ENCODE measurements around the gene PDZK1. TPM values are rescaled to one million over a fixed set of nuclear protein-coding genes. Genes with fewer than 3 reads are reported as not detected.
A peak's percentile ranks its signal among the peaks of the same experiment; 100 is the strongest.

Gene PDZK1
- total and polyA plus RNA-seq, 12 donors: 1.8 to 7.5 (median 3.4) TPM

DNA sequence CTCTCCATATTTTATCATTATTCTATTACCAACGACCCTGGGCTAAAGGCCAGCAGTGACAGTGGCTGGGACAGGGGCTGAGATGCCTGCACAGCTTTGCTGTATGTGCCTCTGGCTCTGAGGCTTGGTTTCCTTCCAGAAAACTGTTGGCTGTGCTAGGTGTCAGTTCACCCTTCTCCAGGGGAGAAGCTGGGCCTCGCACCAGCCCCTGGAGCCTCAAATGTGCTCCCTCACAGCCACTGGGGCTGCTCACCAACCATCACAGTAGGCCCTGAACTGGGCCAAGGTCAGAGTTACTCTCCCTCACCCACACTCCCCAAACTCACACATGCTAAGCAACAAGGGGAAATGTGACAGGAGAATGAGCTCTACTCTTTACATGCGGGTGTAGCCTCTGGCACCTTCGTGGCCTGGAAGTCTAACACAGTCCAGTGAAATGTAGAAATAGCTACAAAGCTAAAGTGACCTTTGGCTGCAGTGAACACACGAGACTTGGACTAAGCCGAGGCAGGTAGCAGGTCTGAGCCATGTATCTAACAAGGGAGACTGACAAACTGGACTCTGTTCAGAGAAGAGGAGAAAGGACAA is 7.5 kb upstream of the PDZK1 start:
- DNase-seq: peak; percentile 79 to 94 (median 91)
- Histone ChIP-seq H3K27me3 (no peaks in the 10 kb centered on the region), H3K4me1 (replicated peaks in 1 of 2) (peaks cover 6 to 16% of the 10 kb centered on the region in 2 donors), H3K27ac (peak overlapping the region in 4 of 5 donors; percentile 52 to 84 (median 70)), H3K9me3 (replicated peaks in 1 of 3) (no peaks in the 10 kb centered on the region), H3K36me3 (replicated peaks in 1 of 2) (no peaks in the 10 kb centered on the region), H3K4me3 (no peak overlapping the region)
- intact Hi-C loops (cut with DNase I): no loop called here
- 38 to 53% (median 40%) methylated on average over 5 to 6 of the region's 6 CpGs for WGBS, 4 donors
- TF ChIP-seq, protein P1, sequence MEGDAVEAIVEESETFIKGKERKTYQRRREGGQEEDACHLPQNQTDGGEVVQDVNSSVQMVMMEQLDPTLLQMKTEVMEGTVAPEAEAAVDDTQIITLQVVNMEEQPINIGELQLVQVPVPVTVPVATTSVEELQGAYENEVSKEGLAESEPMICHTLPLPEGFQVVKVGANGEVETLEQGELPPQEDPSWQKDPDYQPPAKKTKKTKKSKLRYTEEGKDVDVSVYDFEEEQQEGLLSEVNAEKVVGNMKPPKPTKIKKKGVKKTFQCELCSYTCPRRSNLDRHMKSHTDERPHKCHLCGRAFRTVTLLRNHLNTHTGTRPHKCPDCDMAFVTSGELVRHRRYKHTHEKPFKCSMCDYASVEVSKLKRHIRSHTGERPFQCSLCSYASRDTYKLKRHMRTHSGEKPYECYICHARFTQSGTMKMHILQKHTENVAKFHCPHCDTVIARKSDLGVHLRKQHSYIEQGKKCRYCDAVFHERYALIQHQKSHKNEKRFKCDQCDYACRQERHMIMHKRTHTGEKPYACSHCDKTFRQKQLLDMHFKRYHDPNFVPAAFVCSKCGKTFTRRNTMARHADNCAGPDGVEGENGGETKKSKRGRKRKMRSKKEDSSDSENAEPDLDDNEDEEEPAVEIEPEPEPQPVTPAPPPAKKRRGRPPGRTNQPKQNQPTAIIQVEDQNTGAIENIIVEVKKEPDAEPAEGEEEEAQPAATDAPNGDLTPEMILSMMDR (IDR thresholded peaks at IDR 0.05): no peak
- TF ChIP-seq POLR2A (IDR thresholded peaks at IDR 0.05): peak in 1 of 2 donors; percentile 19

DNA sequence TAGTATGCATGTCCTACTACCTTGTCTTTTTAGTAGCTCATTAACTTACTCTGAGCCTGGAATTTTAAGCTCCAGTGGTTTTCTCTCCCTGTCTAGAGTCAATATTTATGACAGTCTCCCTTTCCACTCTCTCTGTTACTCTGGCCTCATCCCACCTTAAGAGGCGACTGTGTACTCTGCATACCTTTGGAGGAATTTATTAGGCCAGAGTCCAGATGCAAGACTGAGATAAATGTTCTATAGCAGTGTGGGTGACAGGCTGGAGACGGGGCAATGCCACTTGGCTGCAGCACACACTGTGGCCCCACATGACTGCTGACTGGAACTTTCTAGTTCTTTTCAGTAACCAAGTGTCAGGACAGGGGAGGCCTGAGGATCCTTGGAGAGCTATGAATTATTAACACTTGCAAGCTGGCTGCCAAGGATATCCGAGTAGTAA is 4.1 kb upstream of the PDZK1 start:
- intact Hi-C loops (cut with DNase I): no loop called here
- H3K27me3 ChIP-seq: no peaks in the 10 kb centered on the region
- DNase-seq: no peak
- H3K4me1 ChIP-seq (replicated peaks in 1 of 2): peaks cover 6 to 30% of the 10 kb centered on the region in 2 donors
- H3K27ac ChIP-seq: no peak overlapping the region
- 62 to 77% (median 69%) methylated on average over 3 of the region's 3 CpGs for WGBS, 4 donors
- H3K4me3 ChIP-seq: no peak overlapping the region
- TF ChIP-seq, protein P1 (IDR thresholded peaks at IDR 0.05): no peak
- TF ChIP-seq POLR2A (IDR thresholded peaks at IDR 0.05): no peak
- no peaks in the 10 kb centered on the region for H3K36me3 ChIP-seq (replicated peaks in 1 of 2)
- H3K9me3 ChIP-seq (replicated peaks in 1 of 3): no peaks in the 10 kb centered on the region

GRCh38 chr1:145710291-145711027 is 3.3 kb upstream of the PDZK1 start:
- H3K27ac ChIP-seq: no peak overlapping the region

DNA sequence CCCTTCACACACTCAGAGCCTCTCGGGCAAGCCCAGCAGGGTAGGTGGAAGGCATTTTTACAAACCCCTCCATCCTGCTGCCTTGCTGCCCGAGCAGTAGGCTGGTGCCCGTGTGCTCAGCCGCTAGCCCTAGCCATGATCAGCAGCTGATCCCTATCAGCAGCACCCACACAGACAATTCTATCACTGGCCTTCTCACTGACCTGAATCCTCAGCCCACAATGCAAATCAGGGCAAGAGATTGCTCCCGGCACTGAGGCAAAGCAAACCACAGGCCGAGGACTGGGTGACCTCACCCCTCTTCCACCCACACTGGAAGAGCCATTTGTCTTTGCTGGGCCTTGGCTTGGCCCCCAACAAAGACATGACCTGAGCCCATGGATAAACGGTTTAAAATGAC is 895 bp upstream of the PDZK1 start:
- no peak overlapping the region for H3K4me3 ChIP-seq
- no peak overlapping the region for H3K27ac ChIP-seq
- TF ChIP-seq, protein P1 (IDR thresholded peaks at IDR 0.05): no peak
- no peak for TF ChIP-seq POLR2A (IDR thresholded peaks at IDR 0.05)
- H3K9me3 ChIP-seq (replicated peaks in 1 of 3): no peaks in the 10 kb centered on the region
- H3K36me3 ChIP-seq (replicated peaks in 1 of 2): no peaks in the 10 kb centered on the region
- WGBS, 4 donors: 39 to 51% (median 47%) methylated on average over 6 to 7 of the region's 7 CpGs
- peak in 3 of 7 donors; percentile 31 to 56 (median 39) for DNase-seq
- H3K4me1 ChIP-seq (replicated peaks in 1 of 2): peaks cover 0 to 13% of the 10 kb centered on the region in 2 donors
- intact Hi-C loops (cut with DNase I): no loop called here
- no peaks in the 10 kb centered on the region for H3K27me3 ChIP-seq

More at GRCh38 chr1:145710291-145711027, 3.3 kb upstream of the PDZK1 start:
- intact Hi-C loops (cut with DNase I): no loop called here
- WGBS, 4 donors: 84 to 85% (median 84%) methylated on average over 4 of the region's 4 CpGs
- H3K36me3 ChIP-seq (replicated peaks in 1 of 2): no peaks in the 10 kb centered on the region
- peaks cover 6 to 30% of the 10 kb centered on the region in 2 donors for H3K4me1 ChIP-seq (replicated peaks in 1 of 2)
- no peaks in the 10 kb centered on the region for H3K9me3 ChIP-seq (replicated peaks in 1 of 3)
- H3K4me3 ChIP-seq: no peak overlapping the region
- no peaks in the 10 kb centered on the region for H3K27me3 ChIP-seq
- DNase-seq: no peak
- TF ChIP-seq, protein P1 (IDR thresholded peaks at IDR 0.05): no peak
- TF ChIP-seq POLR2A (IDR thresholded peaks at IDR 0.05): no peak
